Kidney (tissue), 14 donors: ENCODE results near the gene RGS3. TPM values are rescaled to one million over a fixed set of nuclear protein-coding genes. Genes with fewer than 3 reads are reported as not detected.

Experiments used
- DNase-seq, 5 donors: peaks; one replicate each; pipeline ENCODE4 v3.0.0-alpha.2; 2013 to 2020
- FAIRE-seq: peaks from 2 replicates; lab custom pipeline; 2012; peaks lifted over from hg19 to GRCh38; lab: Jason Lieb, UNC
- H3K27ac ChIP-seq, 2 donors: one replicate each; pipeline ENCODE4 v1.7.0; 2013; ENCODE audit warnings: low read depth in 2 of 2, low read length in 2 of 2, inconsistent platforms in 1 of 2
- H3K27me3 ChIP-seq: one replicate; pipeline ENCODE4 v1.7.1; 2013; ENCODE audit warnings: low read length, inconsistent platforms; ENCODE audit not compliant: control insufficient read depth, insufficient read depth
- H3K36me3 ChIP-seq, 3 donors: one replicate each; pipeline versions ENCODE4 v1.7.0 to v1.7.1; 2013; ENCODE audit warnings: low read length in 3 of 3, control low read depth in 1 of 3, inconsistent platforms in 1 of 3; ENCODE audit not compliant: insufficient read depth in 3 of 3, control insufficient read depth in 2 of 3
- H3K4me1 ChIP-seq, 3 donors: one replicate each; pipeline versions ENCODE4 v1.7.0 to v1.7.1; 2013; ENCODE audit warnings: low read length in 3 of 3, inconsistent platforms in 1 of 3, low read depth in 1 of 3; ENCODE audit not compliant: control insufficient read depth in 2 of 3, insufficient read depth in 2 of 3
- H3K4me3 ChIP-seq, 3 donors: one replicate each; pipeline versions ENCODE4 v1.7.0 to v1.8.1; 2013; ENCODE audit warnings: low read length in 3 of 3, control low read depth in 1 of 3, inconsistent platforms in 1 of 3
- H3K9ac ChIP-seq, 3 donors: one replicate each; pipeline versions ENCODE4 v1.7.0 to v1.7.1; 2013; ENCODE audit warnings: low read length in 3 of 3, control low read depth in 1 of 3, inconsistent platforms in 1 of 3
- H3K9me3 ChIP-seq, 3 donors: one replicate each; pipeline versions ENCODE4 v1.7.0 to v1.7.1; 2013; ENCODE audit warnings: low read length in 3 of 3, control low read depth in 1 of 3, inconsistent platforms in 1 of 3; ENCODE audit not compliant: control insufficient read depth in 2 of 3, insufficient read depth in 1 of 3
- intact Hi-C: fragments of 100-400 bp; cut with DNase I; formaldehyde crosslinking; loops from one replicate; pipeline ENCODE4 v1.11.1; 2022
- polyA plus RNA-seq: library from polyadenylated mRNA; stranded (reverse); fragments of 350-450 nt; fragmentation: Illumina TruSeq; extraction: RNeasy Lipid Tissue Mini Kit (QIAGEN cat#74804); gene quantifications from one replicate; pipeline ENCODE4 v1.2.3, GENCODE V29; 2014; ENCODE audit warnings: low read depth, low replicate concordance; ENCODE audit not compliant: insufficient read depth
- total RNA-seq: library from RNA; stranded (reverse); fragmentation: NEBNext Ultra II Directional; extraction: Animal tissue kit (Norgen Biotek cat#: 25700); gene quantifications from one replicate; pipeline ENCODE4 v1.2.1, GENCODE V29; 2021
- TF ChIP-seq, protein P1 (sequence below): IDR thresholded peaks from 3 replicates; pipeline ENCODE4 v1.5.1; 2012; ENCODE audit warnings: mild to moderate bottlenecking, moderate library complexity, borderline replicate concordance; ENCODE audit not compliant: insufficient read depth; ENCODE audit errors: extremely low read depth
- donor health status: control.
- donor health status: control.
- donor health status: control.
- donor health status: control.
- donor health status: control.
- donor health status: DM: yes; HTN: yes; CAD: no.
- donor health status: Normal renal cell carcinoma (clear cell type).

The RGS3 gene
- total and polyA plus RNA-seq, 2 donors from 2014 or later = 114 to 137 TPM

DNA sequence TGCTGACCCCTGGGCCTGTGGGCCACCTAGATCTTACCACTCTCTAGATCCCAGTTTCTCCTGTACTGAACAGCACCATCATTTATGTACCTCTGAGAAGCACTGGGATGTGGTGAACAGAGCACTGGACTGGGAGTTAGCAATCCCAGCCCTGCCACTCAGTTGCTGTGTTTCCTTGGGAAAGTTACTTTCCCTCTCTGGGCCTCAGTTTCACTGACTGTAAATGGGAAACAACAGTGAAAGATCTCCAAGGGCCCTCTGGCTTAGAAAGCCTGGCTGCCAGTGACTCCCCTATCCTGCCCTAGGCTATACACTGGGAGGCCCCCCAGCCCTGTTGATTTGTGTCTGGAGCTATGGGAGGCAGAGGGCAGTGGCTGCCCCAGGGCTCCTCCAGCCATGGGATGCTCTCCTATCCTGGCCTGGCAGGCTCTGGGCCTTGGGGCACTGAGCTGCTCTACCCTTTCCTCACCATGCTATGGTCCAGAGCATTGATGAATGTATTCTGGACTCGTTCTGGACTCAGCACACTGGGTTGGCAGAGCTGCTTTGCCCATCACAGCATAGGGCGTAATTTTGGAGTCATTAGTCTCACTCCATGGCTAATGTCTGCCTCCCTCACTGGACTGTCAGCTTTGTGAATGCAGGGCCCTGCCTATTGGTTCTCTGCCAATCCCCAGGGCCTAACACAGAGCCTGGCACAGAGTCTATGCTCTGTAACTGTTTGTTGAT lies 99.3 kb downstream of the RGS3 start:
- no peaks in the 10 kb centered on the region for H3K36me3 ChIP-seq
- FAIRE-seq (no peak), DNase-seq (peak in 1 of 5 donors; percentile 34)
- TF ChIP-seq, protein P1, sequence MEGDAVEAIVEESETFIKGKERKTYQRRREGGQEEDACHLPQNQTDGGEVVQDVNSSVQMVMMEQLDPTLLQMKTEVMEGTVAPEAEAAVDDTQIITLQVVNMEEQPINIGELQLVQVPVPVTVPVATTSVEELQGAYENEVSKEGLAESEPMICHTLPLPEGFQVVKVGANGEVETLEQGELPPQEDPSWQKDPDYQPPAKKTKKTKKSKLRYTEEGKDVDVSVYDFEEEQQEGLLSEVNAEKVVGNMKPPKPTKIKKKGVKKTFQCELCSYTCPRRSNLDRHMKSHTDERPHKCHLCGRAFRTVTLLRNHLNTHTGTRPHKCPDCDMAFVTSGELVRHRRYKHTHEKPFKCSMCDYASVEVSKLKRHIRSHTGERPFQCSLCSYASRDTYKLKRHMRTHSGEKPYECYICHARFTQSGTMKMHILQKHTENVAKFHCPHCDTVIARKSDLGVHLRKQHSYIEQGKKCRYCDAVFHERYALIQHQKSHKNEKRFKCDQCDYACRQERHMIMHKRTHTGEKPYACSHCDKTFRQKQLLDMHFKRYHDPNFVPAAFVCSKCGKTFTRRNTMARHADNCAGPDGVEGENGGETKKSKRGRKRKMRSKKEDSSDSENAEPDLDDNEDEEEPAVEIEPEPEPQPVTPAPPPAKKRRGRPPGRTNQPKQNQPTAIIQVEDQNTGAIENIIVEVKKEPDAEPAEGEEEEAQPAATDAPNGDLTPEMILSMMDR = no peak
- H3K4me1 ChIP-seq = peaks cover 0 to 38% (median 37%) of the 10 kb centered on the region in 3 donors
- intact Hi-C loops = no loop called here
- H3K27ac ChIP-seq = no peak overlapping the region
- H3K4me3 ChIP-seq = no peak overlapping the region
- no peak overlapping the region for H3K9ac ChIP-seq
- no peaks in the 10 kb centered on the region for H3K9me3 ChIP-seq
- no peaks in the 10 kb centered on the region for H3K27me3 ChIP-seq

GRCh38 chr9:113563826-113564497 lies 100.4 kb downstream of the RGS3 start:
- Histone ChIP-seq H3K36me3 (no peaks in the 10 kb centered on the region), H3K4me3 (no peak overlapping the region), H3K27me3 (no peaks in the 10 kb centered on the region), H3K9me3 (no peaks in the 10 kb centered on the region), H3K27ac (peak overlapping the region in 1 of 2 donors; percentile 78), H3K9ac (peak overlapping the region in 1 of 3 donors; percentile 78), H3K4me1 (peaks cover 0 to 36% (median 32%) of the 10 kb centered on the region in 3 donors)
- TF ChIP-seq, protein P1 = no peak
- DNase-seq (peak in 1 of 5 donors; percentile 20), FAIRE-seq (no peak)
- intact Hi-C loops = no loop called here

DNA sequence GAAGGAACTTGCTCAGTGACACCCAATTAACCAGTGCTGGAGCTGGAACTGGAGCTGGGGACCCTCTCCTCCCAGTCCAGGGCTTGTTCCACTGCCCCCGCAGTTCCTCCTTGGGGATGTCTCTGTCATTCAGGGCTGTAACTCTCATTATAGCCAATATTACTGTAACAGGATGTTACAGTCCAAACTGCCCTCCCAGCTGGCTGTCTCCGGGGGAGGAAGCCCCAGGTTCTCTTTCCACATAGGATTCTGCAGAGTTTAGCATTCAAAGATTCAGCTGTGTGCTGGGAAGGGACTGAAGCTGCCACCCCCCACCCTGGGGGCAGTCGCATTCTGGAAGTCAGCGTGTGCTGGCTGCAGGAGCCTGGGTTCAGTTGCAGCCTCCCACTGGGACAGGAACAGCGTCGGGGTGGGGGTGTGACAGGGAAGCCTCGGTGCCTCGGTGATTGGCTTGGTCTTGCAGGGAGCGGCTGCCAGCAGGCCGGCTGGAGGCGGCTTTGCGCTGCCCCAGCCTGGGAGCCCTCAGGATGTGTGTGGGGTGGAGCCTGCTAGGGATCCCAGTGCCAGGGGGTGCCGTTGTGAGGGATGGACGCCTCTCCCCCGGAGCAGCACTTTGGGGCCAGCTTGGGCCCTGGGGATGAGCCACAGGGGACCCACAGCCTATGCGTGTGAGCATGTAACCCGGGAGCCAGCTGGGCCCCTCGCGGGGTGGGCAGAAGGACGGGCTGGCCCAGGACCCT lies 101.1 kb downstream of the RGS3 start:
- H3K9ac ChIP-seq = peak overlapping the region in 1 of 3 donors; percentile 78
- H3K4me3 ChIP-seq = peak overlapping the region; percentile 34 to 70 (median 56)
- no peaks in the 10 kb centered on the region for H3K36me3 ChIP-seq
- no peaks in the 10 kb centered on the region for H3K27me3 ChIP-seq
- DNase-seq (peak; percentile 77 to 94 (median 85)), FAIRE-seq (no peak)
- intact Hi-C loops = no loop called here
- TF ChIP-seq, protein P1 = no peak
- peaks cover 0 to 29% (median 25%) of the 10 kb centered on the region in 3 donors for H3K4me1 ChIP-seq
- H3K27ac ChIP-seq = peak overlapping the region; percentile 78 to 88
- no peaks in the 10 kb centered on the region for H3K9me3 ChIP-seq
